Liver (tissue), 9 donors: Measurements from ENCODE around the gene RNF212. TPM values are rescaled to one million over a fixed set of nuclear protein-coding genes. Genes with fewer than 3 reads are reported as not detected.

ENCODE experiments used
- DNase-seq: peaks from one replicate; pipeline ENCODE4 v3.0.0-alpha.2; 2017; ENCODE audit warnings: low spot score
- H3K27ac ChIP-seq, 2 donors: one replicate each; pipeline ENCODE4 v1.7.0; 2013; ENCODE audit warnings: inconsistent platforms in 2 of 2, low read length in 2 of 2, control low read depth in 1 of 2, low read depth in 1 of 2, mild to moderate bottlenecking in 1 of 2
- H3K27me3 ChIP-seq, 4 donors: one replicate each; pipeline versions ENCODE4 v1.6.1 to v1.7.0; 2013; ENCODE audit warnings: low read length in 3 of 4, inconsistent platforms in 1 of 4, mild to moderate bottlenecking in 1 of 4, moderate library complexity in 1 of 4; ENCODE audit not compliant: control insufficient read depth in 4 of 4, insufficient read depth in 4 of 4
- H3K36me3 ChIP-seq, 4 donors: one replicate each; pipeline versions ENCODE4 v1.6.1 to v1.7.0; 2013; ENCODE audit warnings: low read length in 3 of 4, mild to moderate bottlenecking in 3 of 4, low read depth in 1 of 4, moderate library complexity in 1 of 4; ENCODE audit not compliant: control insufficient read depth in 4 of 4, insufficient read depth in 3 of 4
- H3K4me1 ChIP-seq, 4 donors: one replicate each; pipeline versions ENCODE4 v1.6.1 to v1.7.0; 2013; ENCODE audit warnings: low read length in 3 of 4, mild to moderate bottlenecking in 3 of 4, moderate library complexity in 1 of 4; ENCODE audit not compliant: control insufficient read depth in 4 of 4, insufficient read depth in 4 of 4
- H3K4me3 ChIP-seq, 3 donors: one replicate each; pipeline versions ENCODE4 v1.6.1 to v1.7.0; 2013; ENCODE audit warnings: low read length in 3 of 3, control low read depth in 1 of 3, low read depth in 1 of 3, mild to moderate bottlenecking in 1 of 3
- H3K9ac ChIP-seq, 2 donors: one replicate each; pipeline ENCODE4 v1.7.0; 2013; ENCODE audit warnings: low read length in 2 of 2, mild to moderate bottlenecking in 2 of 2, moderate library complexity in 2 of 2, control low read depth in 1 of 2, low read depth in 1 of 2
- H3K9me3 ChIP-seq, 4 donors: one replicate each; pipeline versions ENCODE4 v1.6.1 to v1.7.0; 2013; ENCODE audit warnings: low read length in 3 of 4; ENCODE audit not compliant: control insufficient read depth in 4 of 4
- ATF3 ChIP-seq: IDR thresholded peaks from 2 replicates; pipeline ENCODE4 v1.6.1; 2016; ENCODE audit warnings: antibody characterized with exemption
- CTCF ChIP-seq: fragments of 150-350 bp; IDR thresholded peaks from 2 replicates; pipeline ENCODE4 v1.5.1; 2017; ENCODE audit warnings: improper control_type of control experiment, low read depth, low read length; ENCODE audit not compliant: missing input control
- EGR1 ChIP-seq, 2 donors: IDR thresholded peaks; 2 replicates each; pipeline ENCODE4 v1.6.1; 2016 to 2018; ENCODE audit warnings: antibody characterized with exemption in 2 of 2, low read depth in 2 of 2
- FOXA1 ChIP-seq: IDR thresholded peaks from 2 replicates; pipeline ENCODE4 v1.6.1; 2016; ENCODE audit warnings: antibody characterized with exemption
- GABPA ChIP-seq, 2 donors: IDR thresholded peaks in 1 of 2; conservative IDR thresholded peaks in 1 of 2; 2 replicates each; pipeline ENCODE4 v1.6.1; 2016; ENCODE audit warnings: antibody characterized with exemption in 2 of 2, mild to moderate bottlenecking in 1 of 2, moderate library complexity in 1 of 2
- HNF4A ChIP-seq, 2 donors: conservative IDR thresholded peaks; 2 replicates each; pipeline ENCODE4 v1.6.1; 2016; ENCODE audit warnings: antibody characterized with exemption in 2 of 2, mild to moderate bottlenecking in 2 of 2
- MAX ChIP-seq: IDR thresholded peaks from 2 replicates; pipeline ENCODE4 v1.6.1; 2016; ENCODE audit warnings: antibody characterized with exemption
- NR2F2 ChIP-seq: IDR thresholded peaks from 2 replicates; pipeline ENCODE4 v1.6.1; 2016; ENCODE audit warnings: antibody characterized with exemption
- REST ChIP-seq: IDR thresholded peaks from 2 replicates; pipeline ENCODE4 v1.6.1; 2016; ENCODE audit warnings: antibody characterized with exemption, mild to moderate bottlenecking
- RXRA ChIP-seq, 2 donors: IDR thresholded peaks; 2 replicates each; pipeline ENCODE4 v1.6.1; 2017 to 2018; ENCODE audit warnings: antibody characterized with exemption in 2 of 2, mild to moderate bottlenecking in 1 of 2
- SP1 ChIP-seq: IDR thresholded peaks from 2 replicates; pipeline ENCODE4 v1.6.1; 2018; ENCODE audit warnings: antibody characterized with exemption, mild to moderate bottlenecking
- TAF1 ChIP-seq: conservative IDR thresholded peaks from 2 replicates; pipeline ENCODE4 v1.6.1; 2016; ENCODE audit warnings: antibody characterized with exemption, mild to moderate bottlenecking
- YY1 ChIP-seq: IDR thresholded peaks from 2 replicates; pipeline ENCODE4 v1.6.1; 2016; ENCODE audit warnings: antibody characterized with exemption, mild to moderate bottlenecking
- ZBTB33 ChIP-seq: IDR thresholded peaks from 2 replicates; pipeline ENCODE4 v1.6.1; 2016; ENCODE audit warnings: antibody characterized with exemption
- WGBS: extraction: QIAGEN DNeasy Blood & Tissue Kit; methylation state at CpG from one replicate; pipeline ENCODE4 v1.1.7; 2013; 5-methylcytosine and 5-hydroxymethylcytosine counted together
- polyA plus RNA-seq, 2 donors: library from polyadenylated mRNA; stranded (reverse) in 1 of 2; unstranded in 1 of 2; fragments of 200-250 nt in 1 of 2; fragments of >200 nt in 1 of 2; fragmentation: Nextera tagmentation in 1 of 2; extraction: Ambion mirVana in 1 of 2; gene quantifications; one replicate each; pipeline versions ENCODE4 v1.2.1 to v1.2.3, GENCODE V29; 2013 to 2015
- total RNA-seq, 2 donors: library from RNA; depleted of rRNA; stranded (reverse); fragments of >200 nt; gene quantifications; one replicate each; pipeline ENCODE4 v1.2.3, GENCODE V29; 2014
- donor health status: healthy.
- donor health status: healthy.
- donor health status: healthy.
- donor health status: healthy.
- donor health status: healthy.

The RNF212 gene
- total and polyA plus RNA-seq, 4 donors: 0.32 to 0.47 (median 0.38) TPM; not detected in 1

GRCh38 chr4:1029529-1029928 lies 83.8 kb downstream of the RNF212 start:
- Histone ChIP-seq H3K9me3 (no peaks in the 10 kb centered on the region), H3K27ac (no peak overlapping the region), H3K9ac (no peak overlapping the region), H3K4me3 (no peak overlapping the region), H3K4me1 (peaks cover 0 to 8% (median 0%) of the 10 kb centered on the region in 4 donors), H3K27me3 (peaks cover 0 to 3% (median 0%) of the 10 kb centered on the region in 4 donors), H3K36me3 (peaks cover 0 to 14% (median 3%) of the 10 kb centered on the region in 4 donors)
- 70% methylated on average over 17 of the region's 17 CpGs for WGBS
- no peak for TF ChIP-seq CTCF
- DNase-seq: no peak

- peaks cover 0 to 17% (median 6%) of the 10 kb centered on the region in 4 donors for H3K36me3 ChIP-seq
- TF ChIP-seq MAX: no peak
- no peak overlapping the region for H3K4me3 ChIP-seq
- no peak overlapping the region for H3K27ac ChIP-seq
- WGBS: 75% methylated on average over 36 of the region's 36 CpGs
- DNase-seq: no peak
- H3K4me1 ChIP-seq: peaks cover 0 to 8% (median 0%) of the 10 kb centered on the region in 4 donors
- no peaks in the 10 kb centered on the region for H3K9me3 ChIP-seq
- peaks cover 0 to 3% (median 0%) of the 10 kb centered on the region in 4 donors for H3K27me3 ChIP-seq
- no peak overlapping the region for H3K9ac ChIP-seq
Measured at GRCh38 chr4:1028574-1029220, 84.7 kb downstream of the RNF212 start.

GRCh38 chr4:1027915-1028238 lies 85.5 kb downstream of the RNF212 start:
- 32% methylated on average over 9 of the region's 9 CpGs for WGBS
- no peak for DNase-seq
- Histone ChIP-seq H3K27me3 (peaks cover 0 to 3% (median 0%) of the 10 kb centered on the region in 4 donors), H3K4me1 (peaks cover 0 to 8% (median 0%) of the 10 kb centered on the region in 4 donors), H3K9me3 (no peaks in the 10 kb centered on the region), H3K9ac (no peak overlapping the region), H3K36me3 (peaks cover 0 to 17% (median 8%) of the 10 kb centered on the region in 4 donors), H3K27ac (no peak overlapping the region), H3K4me3 (no peak overlapping the region)
- no peak for TF ChIP-seq TAF1
- no peak for TF ChIP-seq EGR1 (IDR thresholded peaks at IDR 0.05; ENCODE audit: low read depth in 2 of 2)
- no peak for TF ChIP-seq FOXA1
- TF ChIP-seq HNF4A (conservative IDR thresholded peaks at IDR 0.05): no peak
- no peak for TF ChIP-seq YY1
- TF ChIP-seq RXRA (IDR thresholded peaks at IDR 0.05): no peak

GRCh38 chr4:1027219-1027914 lies 86.0 kb downstream of the RNF212 start:
- peaks cover 0 to 8% (median 0%) of the 10 kb centered on the region in 4 donors for H3K4me1 ChIP-seq
- DNase-seq: no peak
- H3K27ac ChIP-seq: no peak overlapping the region
- peaks cover 0 to 17% (median 8%) of the 10 kb centered on the region in 4 donors for H3K36me3 ChIP-seq
- H3K27me3 ChIP-seq: peaks cover 0 to 3% (median 0%) of the 10 kb centered on the region in 4 donors
- 48% methylated on average over 26 of the region's 26 CpGs for WGBS
- H3K9ac ChIP-seq: no peak overlapping the region
- no peak overlapping the region for H3K4me3 ChIP-seq
- no peaks in the 10 kb centered on the region for H3K9me3 ChIP-seq
- TF ChIP-seq GABPA (IDR thresholded peaks at IDR 0.05 in 1 of 2, conservative IDR thresholded peaks at IDR 0.05 in 1 of 2): no peak
- TF ChIP-seq ATF3: no peak
- TF ChIP-seq ZBTB33: no peak
- TF ChIP-seq FOXA1: no peak
- TF ChIP-seq NR2F2: no peak
- no peak for TF ChIP-seq SP1
- TF ChIP-seq REST: no peak
